Mucosa of gallbladder (tissue), 1 donor: ENCODE results near the gene CMSS1. TPM values are rescaled to one million over a fixed set of nuclear protein-coding genes. Genes with fewer than 3 reads are reported as not detected.

Experiments used
- DNase-seq: peaks from one replicate; pipeline ENCODE4 v3.0.0-alpha.2; 2020; ENCODE audit warnings: low spot score
- total RNA-seq: library from RNA; stranded (reverse); gene quantifications from one replicate; pipeline ENCODE4 v1.2.1, GENCODE V29; 2021
- donor health status: DM: no; HTN: no; CAD: no.

CMSS1 gene
- total RNA-seq: 18.2 TPM

- DNase-seq: peak; percentile 94
Measured at GRCh38 chr3:99817437-99818240, at the start of gene CMSS1. Gene CMSS1, plus strand, starts transcription at chr3:99817862.

DNA sequence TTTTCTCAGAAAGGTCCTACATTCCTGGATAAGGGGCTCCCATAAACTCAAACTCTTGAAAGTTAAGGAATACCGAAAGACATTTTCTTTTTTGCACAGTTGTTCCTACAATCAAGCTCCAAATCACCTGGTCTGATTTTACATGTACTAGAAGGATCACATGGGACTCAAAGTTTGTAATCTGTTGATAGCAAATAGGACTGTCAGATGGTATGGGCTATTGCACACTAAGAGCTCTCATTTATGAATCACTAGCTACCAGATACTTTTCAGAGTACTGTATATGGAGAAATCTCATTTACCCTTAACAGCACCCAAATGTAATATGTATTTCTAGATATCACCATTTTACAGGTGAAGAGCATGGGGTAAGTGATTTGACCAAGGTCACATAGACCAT is 49.5 kb upstream of the CMSS1 start:
- no peak for DNase-seq

- DNase-seq: no peak
Measured at GRCh38 chr3:99768808-99769501, 48.7 kb upstream of the CMSS1 start.

DNA sequence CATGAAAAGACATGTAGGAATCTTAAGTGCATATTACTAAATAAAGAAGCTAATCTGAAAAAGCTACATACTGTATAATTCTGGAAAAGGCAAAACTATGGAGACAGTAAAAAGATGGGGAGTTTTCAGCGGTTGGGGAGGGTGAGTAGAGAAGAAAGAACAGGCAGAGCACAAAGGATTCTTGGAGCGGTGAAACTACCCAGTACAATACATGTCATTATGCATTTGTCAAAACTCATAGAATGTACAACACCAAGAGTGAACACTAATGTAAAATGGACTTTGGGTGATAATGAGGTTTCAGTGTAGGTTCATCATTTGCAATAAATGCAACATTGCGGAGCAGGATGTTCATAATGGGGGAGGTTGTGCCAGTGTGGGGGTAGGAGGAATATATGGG is 45.5 kb upstream of the CMSS1 start:
- DNase-seq: no peak

DNA sequence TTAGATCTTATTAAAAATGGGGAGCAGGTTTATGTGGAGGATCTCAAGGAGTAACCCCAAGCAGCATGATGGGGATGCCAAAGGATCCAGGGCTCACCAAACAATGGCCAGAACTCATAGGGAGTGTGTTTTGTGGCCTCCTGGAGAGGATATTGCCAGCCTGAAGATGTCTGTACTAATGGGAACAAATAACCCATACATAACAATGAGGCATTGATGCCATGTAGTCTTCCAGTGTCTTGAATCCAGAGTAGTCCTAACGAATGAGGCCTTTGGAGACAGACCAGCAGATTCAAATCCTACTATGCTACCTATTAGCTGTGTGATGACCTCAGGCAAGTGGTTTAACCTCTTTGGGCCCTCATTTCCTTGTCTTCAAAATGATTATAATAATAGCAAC is 45.0 kb upstream of the CMSS1 start:
- DNase-seq: no peak

DNA sequence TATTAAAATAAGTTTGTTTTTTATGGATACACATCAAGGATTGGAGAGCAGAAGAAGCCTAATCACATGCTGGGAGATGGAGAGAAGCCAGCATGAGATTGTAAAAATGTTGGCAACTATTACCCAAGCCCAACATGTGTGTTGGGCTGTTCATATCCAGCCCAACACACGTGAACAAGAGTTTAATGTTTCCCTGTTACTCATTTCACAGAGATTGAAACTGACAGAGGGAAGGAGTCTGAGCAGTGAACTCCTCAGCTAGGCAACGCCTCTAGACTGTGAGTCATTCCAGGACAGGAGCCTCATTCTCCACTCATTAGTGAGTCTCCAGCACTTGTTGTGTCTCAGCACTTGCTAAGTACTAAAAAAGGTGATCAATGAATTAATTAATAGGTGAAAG is 43.2 kb upstream of the CMSS1 start:
- no peak for DNase-seq

- no peak for DNase-seq
Measured at GRCh38 chr3:99776516-99777209, 41.0 kb upstream of the CMSS1 start.

GRCh38 chr3:99777210-99777549 is 40.5 kb upstream of the CMSS1 start:
- no peak for DNase-seq

DNA sequence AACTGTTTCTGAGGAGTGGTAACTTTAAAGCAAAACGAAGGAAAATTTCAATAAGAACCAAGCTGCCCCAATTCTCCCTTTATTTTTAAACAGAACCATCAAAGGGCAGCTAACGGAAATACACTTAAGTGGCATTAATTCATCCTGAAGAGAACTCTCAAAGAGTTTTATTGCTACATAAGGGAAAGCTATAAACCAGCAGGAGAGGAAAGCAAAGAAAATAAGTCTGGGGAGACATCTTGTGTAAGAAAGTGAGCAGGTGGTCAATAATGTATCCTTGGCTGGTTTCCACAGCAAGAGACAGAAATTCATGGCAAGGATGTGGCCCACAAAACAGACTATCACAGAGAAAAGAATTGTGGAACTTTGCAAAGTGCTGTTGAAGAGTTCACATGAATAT is 40.0 kb upstream of the CMSS1 start:
- no peak for DNase-seq

GRCh38 chr3:99780749-99781148 is 36.9 kb upstream of the CMSS1 start:
- no peak for DNase-seq

DNA sequence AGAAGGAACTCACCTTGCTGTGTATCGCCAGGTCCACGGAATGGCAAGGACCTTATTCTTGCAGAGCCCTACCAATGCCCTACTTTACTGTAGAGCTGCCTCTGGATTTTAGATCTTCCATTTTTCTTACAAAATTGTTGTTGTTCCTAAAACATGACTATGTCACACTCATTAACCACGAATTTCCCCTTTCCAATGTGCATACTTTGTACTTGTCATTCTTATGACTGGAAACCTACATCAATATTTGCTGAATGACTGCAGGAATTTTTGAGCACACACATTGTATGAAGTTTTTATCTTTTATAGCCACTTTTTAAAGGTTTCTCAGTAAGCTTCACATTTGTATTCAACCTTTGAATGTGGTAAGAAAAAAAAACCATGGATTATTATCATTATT is 35.9 kb upstream of the CMSS1 start:
- no peak for DNase-seq

DNA sequence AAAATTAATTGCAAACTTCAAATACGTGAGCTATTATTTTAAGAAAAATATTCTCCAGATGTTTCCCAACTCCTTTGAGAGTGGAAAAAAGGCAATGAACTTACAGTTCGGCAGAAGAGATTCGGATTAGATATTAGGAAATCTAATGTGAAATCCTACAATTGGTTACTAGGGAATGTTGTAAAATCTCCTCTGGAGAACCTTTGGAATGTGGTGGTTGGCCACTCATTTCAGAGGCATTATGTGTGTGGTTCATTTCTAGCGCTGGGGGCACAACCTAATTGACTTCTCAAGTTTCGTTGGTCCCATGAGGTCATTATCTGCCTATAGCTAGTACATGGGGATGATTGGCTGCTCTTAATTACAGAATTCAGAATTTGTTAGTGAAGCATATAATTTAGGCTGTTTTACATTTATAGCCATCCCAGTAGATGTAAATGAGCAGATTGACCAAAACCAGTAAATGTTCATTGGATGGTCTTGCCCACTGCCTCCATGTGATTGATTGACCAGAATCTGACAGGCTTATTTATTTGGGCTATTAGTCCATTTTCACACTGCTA is 34.6 kb upstream of the CMSS1 start:
- no peak for DNase-seq

DNA sequence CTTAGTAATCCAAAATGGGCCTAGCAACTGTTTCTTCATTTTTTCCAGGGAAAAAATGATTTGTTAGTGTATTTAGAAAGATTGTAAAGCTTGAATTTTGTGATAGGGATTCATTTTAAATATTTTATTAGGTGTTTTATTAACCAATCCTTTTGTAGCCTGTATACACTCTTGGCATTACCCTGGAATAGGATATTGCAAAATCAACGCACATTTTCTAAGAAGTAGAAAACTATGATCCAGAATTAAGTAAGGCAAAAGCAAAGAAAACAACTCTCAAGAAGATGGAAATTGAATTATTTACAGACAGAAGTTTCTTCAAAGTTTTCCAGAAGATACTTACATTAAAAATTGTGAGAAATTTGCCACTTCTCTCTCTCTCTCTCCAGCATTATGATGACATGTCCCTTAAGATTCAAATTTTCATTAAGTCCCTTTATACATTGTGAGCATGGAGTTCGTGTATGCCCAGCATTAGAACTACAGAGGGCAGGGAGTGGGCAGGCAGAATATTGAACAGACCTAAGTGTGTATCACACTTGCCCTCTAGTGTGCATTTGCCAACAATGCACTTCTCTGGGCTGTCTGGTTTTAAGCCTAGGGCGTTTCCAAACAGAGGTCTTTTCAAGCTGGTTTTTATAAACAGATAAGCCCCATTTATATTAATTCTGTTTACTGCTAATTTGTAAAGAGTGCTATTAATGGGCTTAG is 28.5 kb upstream of the CMSS1 start:
- DNase-seq: no peak

DNA sequence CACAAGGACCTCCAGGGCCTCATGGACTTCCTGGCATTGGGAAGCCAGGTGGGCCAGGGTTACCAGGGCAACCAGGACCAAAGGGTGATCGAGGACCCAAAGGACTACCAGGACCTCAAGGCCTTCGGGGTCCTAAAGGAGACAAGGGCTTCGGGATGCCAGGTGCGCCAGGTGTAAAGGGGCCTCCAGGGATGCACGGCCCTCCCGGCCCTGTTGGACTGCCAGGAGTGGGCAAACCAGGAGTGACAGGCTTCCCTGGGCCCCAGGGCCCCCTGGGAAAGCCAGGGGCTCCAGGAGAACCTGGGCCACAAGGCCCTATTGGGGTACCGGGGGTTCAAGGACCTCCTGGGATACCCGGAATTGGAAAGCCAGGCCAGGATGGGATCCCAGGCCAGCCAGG is 23.2 kb upstream of the CMSS1 start:
- DNase-seq: no peak

DNA sequence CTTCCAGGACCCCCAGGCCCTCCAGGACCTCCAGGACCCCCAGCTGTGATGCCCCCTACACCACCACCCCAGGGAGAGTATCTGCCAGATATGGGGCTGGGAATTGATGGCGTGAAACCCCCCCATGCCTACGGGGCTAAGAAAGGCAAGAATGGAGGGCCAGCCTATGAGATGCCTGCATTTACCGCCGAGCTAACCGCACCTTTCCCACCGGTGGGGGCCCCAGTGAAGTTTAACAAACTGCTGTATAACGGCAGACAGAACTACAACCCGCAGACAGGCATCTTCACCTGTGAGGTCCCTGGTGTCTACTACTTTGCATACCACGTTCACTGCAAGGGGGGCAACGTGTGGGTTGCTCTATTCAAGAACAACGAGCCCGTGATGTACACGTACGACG is 22.1 kb upstream of the CMSS1 start:
- no peak for DNase-seq

- no peak for DNase-seq
Measured at GRCh38 chr3:99799422-99799821, 18.2 kb upstream of the CMSS1 start.

DNA sequence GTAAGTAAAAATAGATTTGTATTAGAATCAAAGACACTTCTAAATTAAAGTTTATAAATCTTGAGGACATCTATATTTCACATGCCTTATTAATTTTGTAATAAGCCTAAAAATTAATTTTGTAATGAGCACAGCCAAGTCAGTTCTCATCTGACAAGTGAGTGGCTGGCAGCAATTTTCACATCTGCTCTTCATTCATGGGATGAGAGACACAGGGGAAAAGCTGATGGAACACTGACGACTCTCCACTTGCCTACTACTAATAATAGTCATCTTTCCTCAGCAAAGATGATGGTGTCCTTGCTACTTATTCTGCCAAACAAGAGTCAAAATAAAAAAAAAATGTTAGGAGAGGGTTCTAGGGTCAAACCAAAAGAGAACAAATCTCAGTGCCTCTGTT is 14.4 kb upstream of the CMSS1 start:
- DNase-seq: no peak

DNA sequence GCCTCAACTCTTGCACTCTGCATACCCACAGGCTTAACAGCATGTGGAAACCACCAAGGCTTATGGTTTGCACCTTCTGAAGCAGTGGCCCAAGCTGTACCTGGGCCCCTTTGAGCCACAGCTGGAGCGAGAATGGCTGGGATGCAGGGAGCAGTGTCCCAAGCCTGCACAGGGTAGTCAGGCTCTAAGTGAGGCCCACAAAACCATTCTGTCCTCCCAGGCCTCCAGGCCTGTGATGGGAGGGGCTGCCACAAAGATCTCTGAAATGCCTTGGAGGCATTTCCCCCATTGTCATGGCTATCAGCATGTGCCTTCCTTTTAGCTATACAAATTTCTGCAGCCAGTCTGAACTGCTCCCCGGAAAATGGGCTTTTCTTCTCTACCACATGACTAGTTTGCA is 12.5 kb upstream of the CMSS1 start:
- DNase-seq: no peak

DNA sequence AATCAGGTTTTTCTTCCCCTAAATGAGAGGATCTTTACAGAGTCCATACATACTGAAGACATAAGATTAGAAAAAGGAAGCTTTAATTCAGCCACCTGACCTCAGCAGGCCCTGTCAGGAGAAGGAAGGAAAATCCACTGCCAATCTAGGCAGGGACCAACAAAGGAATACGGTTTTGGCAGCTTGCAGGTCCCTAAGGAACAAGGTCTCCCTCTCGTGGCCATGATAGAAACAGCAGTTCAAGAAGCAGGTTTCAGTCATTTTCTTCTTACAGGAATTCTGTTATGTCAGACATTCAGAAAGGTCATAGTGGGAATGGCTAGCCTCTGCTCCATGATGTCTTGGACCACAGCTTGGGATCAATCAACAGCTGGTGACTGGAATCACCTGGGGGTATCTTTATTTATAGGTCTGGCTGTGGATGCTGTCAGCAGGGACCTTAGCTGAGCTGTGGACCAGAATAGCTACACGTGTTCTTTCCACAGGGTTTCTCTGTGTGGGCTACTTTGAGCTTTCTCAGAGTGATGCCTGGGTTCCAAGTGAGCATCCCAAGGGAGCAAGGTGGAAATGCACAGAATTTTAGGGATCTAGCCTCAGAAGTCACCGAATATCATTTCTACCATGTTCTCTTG is 9.4 kb upstream of the CMSS1 start:
- DNase-seq: peak; percentile 60

DNA sequence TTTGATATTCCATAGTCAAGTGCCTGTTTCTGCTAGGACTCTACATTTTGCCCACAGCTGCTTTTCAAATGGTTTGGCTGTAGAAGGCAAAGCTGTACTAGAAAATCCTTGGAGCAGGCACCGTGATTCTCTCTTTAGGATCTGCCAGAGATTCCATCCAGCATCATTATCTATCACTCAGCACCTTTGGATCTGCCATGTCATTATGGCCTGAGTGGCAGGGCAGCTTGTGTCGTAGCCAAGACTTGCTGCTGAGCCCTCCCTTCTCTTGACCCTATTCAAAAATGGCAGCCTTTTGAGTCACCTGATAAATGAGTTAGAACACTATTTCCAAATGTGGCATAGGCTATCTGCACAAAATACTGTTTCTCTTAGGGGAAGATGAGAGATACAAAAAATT is 8.1 kb upstream of the CMSS1 start:
- DNase-seq: no peak

DNA sequence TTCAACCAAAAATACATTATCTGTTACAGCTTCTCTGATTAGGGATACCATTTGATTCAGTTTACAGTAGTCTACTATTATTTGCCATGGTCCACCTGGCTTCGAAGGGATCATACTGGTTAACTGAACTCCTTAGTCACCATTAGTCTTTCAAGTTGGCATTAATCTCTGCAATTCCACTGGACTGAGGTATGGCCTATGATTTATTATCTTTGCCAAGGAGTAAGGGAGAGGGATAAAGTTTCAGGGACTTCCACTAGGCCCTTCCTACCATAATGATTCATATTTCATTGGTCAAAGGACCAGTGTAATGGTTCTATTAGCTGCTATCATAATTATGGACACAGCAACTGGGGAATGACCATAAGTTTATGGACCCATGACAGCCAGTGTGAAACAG is 7.3 kb upstream of the CMSS1 start:
- DNase-seq: no peak

- no peak for DNase-seq
Measured at GRCh38 chr3:99817047-99817436, 620 bp upstream of the CMSS1 start.
